Heart left ventricle (tissue), 16 donors: ENCODE data around the gene PRDM13. TPM values are rescaled to one million over a fixed set of nuclear protein-coding genes. Genes with fewer than 3 reads are reported as not detected.

Experiments used
- ATAC-seq, 4 donors: fragments of 200-7000 bp; cut with Tn5 transposase; one replicate each; pipeline ENCODE4 v1.9.1; 2020 to 2022; ENCODE audit warnings: moderate library complexity in 4 of 4, mild to moderate bottlenecking in 3 of 4, moderate number of reproducible peaks in 1 of 4
- DNase-seq, 5 donors: peaks; one replicate each; pipeline ENCODE4 v3.0.0-alpha.2; 2020
- H3K27ac ChIP-seq, 12 donors: fragments of 200-600 bp; sonication (generic) in 4 of 12; one replicate each; pipeline versions ENCODE4 v1.5.0 to v1.8.0; 2016 to 2022; ENCODE audit warnings: mild to moderate bottlenecking in 2 of 12
- H3K27me3 ChIP-seq, 9 donors: fragments of 200-600 bp; sonication (generic) in 2 of 9; one replicate each; pipeline versions ENCODE4 v1.5.1 to v1.8.0; 2016 to 2022; ENCODE audit warnings: mild to moderate bottlenecking in 3 of 9
- H3K36me3 ChIP-seq, 9 donors: fragments of 200-600 bp; sonication (generic) in 2 of 9; one replicate each; pipeline versions ENCODE4 v1.5.0 to v1.8.0; 2018 to 2022; ENCODE audit warnings: mild to moderate bottlenecking in 2 of 9
- H3K4me1 ChIP-seq, 12 donors: fragments of 200-600 bp; sonication (generic) in 4 of 12; one replicate each; pipeline versions ENCODE4 v1.5.0 to v1.8.0; 2016 to 2022; ENCODE audit warnings: mild to moderate bottlenecking in 3 of 12
- H3K4me3 ChIP-seq, 12 donors: fragments of 200-600 bp; sonication (generic) in 4 of 12; one replicate each; pipeline versions ENCODE4 v1.5.0 to v1.8.0; 2017 to 2022; ENCODE audit warnings: mild to moderate bottlenecking in 9 of 12, moderate library complexity in 4 of 12
- H3K9me3 ChIP-seq, 12 donors: fragments of 200-600 bp; sonication (generic) in 4 of 12; one replicate each; pipeline versions ENCODE4 v1.5.0 to v1.8.0; 2016 to 2022; ENCODE audit warnings: mild to moderate bottlenecking in 1 of 12
- POLR2A ChIP-seq, 2 donors: fragments of 450-650 bp; IDR thresholded peaks; one replicate each; pipeline ENCODE4 v1.6.1; 2017; ENCODE audit warnings: antibody characterized with exemption in 2 of 2, mild to moderate bottlenecking in 2 of 2, moderate library complexity in 2 of 2
- WGBS, 4 donors: extraction: QIAGEN DNeasy Blood & Tissue Kit in 2 of 4; methylation state at CpG; one replicate each; pipeline versions ENCODE4 v1.1.5 to v1.1.7; 2013 to 2018; 5-methylcytosine and 5-hydroxymethylcytosine counted together
- intact Hi-C, 10 donors: fragments of 100-400 bp; cut with DNase I; formaldehyde crosslinking; loops; one replicate each; pipeline versions ENCODE4 v1.11.1 to v1.14.2; 2022
- polyA plus RNA-seq, 2 donors: library from polyadenylated mRNA; stranded (reverse); fragments of 200-250 nt; gene quantifications; one replicate each; pipeline ENCODE4 v1.2.3, GENCODE V29; 2013
- total RNA-seq, 9 donors: library from RNA; depleted of rRNA in 2 of 9; stranded (reverse); fragments of >200 nt in 2 of 9; fragmentation: NEBNext Ultra II Directional in 3 of 9; extraction: Animal tissue kit (Norgen Biotek cat#: 25700) in 3 of 9; gene quantifications; one replicate each; pipeline versions ENCODE4 v1.1.0 to v1.2.4, GENCODE V29; 2016 to 2023
- TF ChIP-seq, protein P1 (sequence below), 12 donors: fragments of 200-600 bp; sonication (generic) in 4 of 12; IDR thresholded peaks; one replicate each; pipeline versions ENCODE4 v1.5.0 to v1.8.0; 2018 to 2022; ENCODE audit warnings: antibody characterized with exemption in 12 of 12, mild to moderate bottlenecking in 5 of 12
- donor health status: ischemic (EF 13 %, LVEDD 7.1; RV severe dilation, severe dysfunction).
- donor health status: healthy with polysubstance abuse.
- donor health status: DM: no; HTN: yes; CAD: no.
- donor health status: DM: no; HTN: no; CAD: no.
- donor health status: ischemic (EF 25% LVEDD 6.9; RV normal size, moderate dysfunction).
- donor health status: ischemic (EF 25% LVEDD 5.7; RV mildly dilated, moderate dysfunction).
- donor health status: healthy.
- donor health status: DM: yes; HTN: yes; CAD: no.
- donor health status: ischemic (EF 35%, LVEDD 5.7; RV mildly dilated, moderate dysfunction).
- donor health status: nonischemic (EF 11% LVEDD 7.7; RV severe dilation, severe dysfunction).
- donor health status: DM: yes; HTN: yes; CAD: no.
- donor health status: PGD.
- donor health status: ischemic (EF 29% LVEDD 5.4; RV normal size, mild dysfunction).
- donor health status: nonischemic (EF 23%, LVEDD 6.1; RV moderate dilation, normal function).

Gene PRDM13
- total and polyA plus RNA-seq, 11 donors, result not detected

DNA sequence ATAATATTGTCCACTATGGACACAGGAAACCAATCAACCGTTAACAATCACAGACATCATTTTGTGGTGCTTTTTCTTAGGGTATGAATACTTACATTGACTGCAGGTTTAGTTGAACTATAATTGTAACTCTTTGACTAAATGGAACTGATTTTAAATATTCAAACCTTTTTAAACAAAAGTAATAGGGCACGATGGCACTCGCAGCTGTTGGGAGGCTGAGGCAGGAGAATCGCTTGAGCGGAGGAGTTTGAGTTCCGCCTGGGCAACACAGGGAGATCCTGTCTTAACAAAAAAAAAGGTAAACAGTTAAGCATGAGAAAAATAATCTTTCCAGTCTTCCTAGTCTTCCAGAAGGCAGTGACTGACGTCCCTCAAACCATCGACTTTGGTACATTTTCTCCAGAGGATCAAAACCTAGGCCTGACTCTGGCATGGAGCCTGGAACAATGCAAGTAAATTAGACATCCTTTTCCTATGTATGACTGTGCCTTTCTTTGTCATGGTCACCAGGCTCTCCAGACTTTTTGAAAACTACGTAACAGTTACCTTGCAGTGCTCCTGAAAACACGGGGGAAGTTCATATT lies 16.6 kb upstream of the PRDM13 start:
- TF ChIP-seq POLR2A (IDR thresholded peaks at IDR 0.05), result no peak
- TF ChIP-seq, protein P1, sequence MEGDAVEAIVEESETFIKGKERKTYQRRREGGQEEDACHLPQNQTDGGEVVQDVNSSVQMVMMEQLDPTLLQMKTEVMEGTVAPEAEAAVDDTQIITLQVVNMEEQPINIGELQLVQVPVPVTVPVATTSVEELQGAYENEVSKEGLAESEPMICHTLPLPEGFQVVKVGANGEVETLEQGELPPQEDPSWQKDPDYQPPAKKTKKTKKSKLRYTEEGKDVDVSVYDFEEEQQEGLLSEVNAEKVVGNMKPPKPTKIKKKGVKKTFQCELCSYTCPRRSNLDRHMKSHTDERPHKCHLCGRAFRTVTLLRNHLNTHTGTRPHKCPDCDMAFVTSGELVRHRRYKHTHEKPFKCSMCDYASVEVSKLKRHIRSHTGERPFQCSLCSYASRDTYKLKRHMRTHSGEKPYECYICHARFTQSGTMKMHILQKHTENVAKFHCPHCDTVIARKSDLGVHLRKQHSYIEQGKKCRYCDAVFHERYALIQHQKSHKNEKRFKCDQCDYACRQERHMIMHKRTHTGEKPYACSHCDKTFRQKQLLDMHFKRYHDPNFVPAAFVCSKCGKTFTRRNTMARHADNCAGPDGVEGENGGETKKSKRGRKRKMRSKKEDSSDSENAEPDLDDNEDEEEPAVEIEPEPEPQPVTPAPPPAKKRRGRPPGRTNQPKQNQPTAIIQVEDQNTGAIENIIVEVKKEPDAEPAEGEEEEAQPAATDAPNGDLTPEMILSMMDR (IDR thresholded peaks at IDR 0.05), result no peak
- Histone ChIP-seq H3K27ac (no peak overlapping the region), H3K4me3 (no peak overlapping the region), H3K27me3 (peaks cover 30 to 79% (median 65%) of the 10 kb centered on the region in 9 donors), H3K36me3 (no peaks in the 10 kb centered on the region), H3K9me3 (peaks cover 0 to 8% (median 0%) of the 10 kb centered on the region in 12 donors), H3K4me1 (peaks cover 0 to 39% (median 20%) of the 10 kb centered on the region in 12 donors)
- intact Hi-C loops, result loop anchor here in 9 of 10 donors (5.0 to 10.0 kb wide), 3 partner anchors 152 to 157 kb away; no protein-coding TSS in a partner anchor
- WGBS, 4 donors, result 34 to 47% (median 41%) methylated on average over 10 of the region's 10 CpGs
- no peak for DNase-seq
- ATAC-seq, result no peak

DNA sequence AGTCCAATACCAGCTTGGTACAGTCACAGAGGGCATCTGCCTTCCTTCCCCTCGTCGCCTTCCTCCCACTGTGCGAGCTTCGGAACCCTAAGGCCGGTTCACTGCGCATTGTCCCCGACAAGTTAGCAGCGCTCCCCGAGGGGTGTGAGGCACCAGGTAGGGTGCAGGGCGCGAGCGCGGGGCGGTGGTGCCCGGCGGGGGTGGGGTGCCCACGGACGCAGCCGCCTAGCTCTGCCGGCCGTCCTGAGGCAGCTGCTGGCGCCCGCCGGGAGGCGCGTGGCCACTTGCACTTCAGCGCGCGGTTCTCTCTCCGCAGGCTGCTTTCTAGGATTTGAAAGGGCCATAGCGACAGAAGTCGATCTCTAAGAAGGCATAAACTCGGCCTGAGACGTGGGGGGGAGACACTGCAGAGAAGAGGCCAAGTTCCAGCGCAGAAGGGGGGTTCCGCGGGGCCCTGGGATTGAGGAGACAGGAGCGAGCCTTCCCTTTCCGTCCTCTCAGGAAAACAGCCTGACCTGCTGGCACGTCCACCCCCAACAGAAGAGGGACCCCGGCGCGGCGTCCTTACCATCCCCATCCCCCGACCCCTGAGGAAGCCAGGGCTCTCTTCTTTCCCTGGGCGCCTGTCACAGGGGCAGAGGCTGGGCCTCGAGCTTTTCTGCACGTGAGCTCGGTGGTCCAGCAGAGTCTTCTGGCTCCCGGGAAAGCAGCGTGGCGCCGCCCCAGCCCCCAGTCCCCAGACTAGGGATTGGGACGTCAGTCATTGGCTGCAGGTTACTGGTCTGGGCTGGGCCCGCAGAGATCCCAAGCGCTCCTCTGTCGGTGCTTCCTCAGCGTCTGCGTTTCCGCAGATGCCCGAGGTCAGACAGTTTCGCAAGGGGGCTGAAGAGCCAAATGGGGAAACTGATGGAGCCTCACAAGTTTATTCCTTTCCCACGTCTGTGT lies 15.6 kb upstream of the PRDM13 start:
- no peak for DNase-seq
- H3K27me3 ChIP-seq, result peaks cover 30 to 87% (median 74%) of the 10 kb centered on the region in 9 donors
- H3K4me1 ChIP-seq, result peaks cover 0 to 39% (median 20%) of the 10 kb centered on the region in 12 donors
- no peaks in the 10 kb centered on the region for H3K36me3 ChIP-seq
- intact Hi-C loops, result loop anchor here in 5 of 10 donors (5.0 to 10.0 kb wide), 3 partner anchors 151 to 156 kb away; no protein-coding TSS in a partner anchor
- H3K4me3 ChIP-seq, result peak overlapping the region in 1 of 12 donors; percentile 21
- H3K9me3 ChIP-seq, result peaks cover 0 to 17% (median 0%) of the 10 kb centered on the region in 12 donors
- peak in 2 of 4 donors; percentile 33 to 40 for ATAC-seq
- H3K27ac ChIP-seq, result no peak overlapping the region
- no peak for TF ChIP-seq POLR2A (IDR thresholded peaks at IDR 0.05)
- TF ChIP-seq, protein P1 (IDR thresholded peaks at IDR 0.05), result no peak
- WGBS, 4 donors, result 4 to 10% (median 6%) methylated on average over 48 to 63 of the region's 63 CpGs

DNA sequence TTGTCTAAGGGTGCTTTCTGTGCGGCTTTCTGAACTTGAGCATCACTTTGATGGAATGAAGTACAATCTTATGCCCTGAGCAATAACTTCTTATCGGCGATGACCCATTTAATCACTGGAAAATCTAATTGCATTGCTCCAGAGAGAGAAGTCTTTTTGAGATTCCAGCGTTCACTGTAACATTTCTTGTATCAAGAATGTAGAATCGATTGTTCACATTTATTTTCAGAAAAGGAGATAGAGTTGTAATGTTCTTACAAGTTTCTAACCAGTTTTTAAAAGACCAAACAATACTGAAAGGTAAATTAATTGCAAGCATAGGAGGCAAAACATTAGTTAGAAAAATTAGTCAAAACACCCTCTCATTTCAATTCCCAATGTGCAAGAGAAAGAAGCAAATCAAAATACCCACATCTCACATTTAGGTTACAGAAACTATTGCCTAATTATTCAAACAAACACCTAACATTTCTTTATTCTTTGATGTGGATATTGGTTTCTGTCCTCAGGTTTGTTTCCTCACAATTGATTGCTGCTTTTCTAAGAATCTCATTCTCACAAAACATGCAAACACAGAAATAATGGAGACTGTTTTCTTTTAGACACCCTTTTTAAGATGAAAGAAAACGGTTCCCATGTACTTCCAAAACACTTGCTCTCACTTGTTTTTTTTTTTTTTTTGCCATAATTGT lies 14.8 kb upstream of the PRDM13 start:
- WGBS, 4 donors, result 26 to 29% (median 27%) methylated on average over 6 of the region's 6 CpGs
- ATAC-seq, result no peak

More for the DNA sequence above, 14.8 kb upstream of the PRDM13 start:
- no peak for DNase-seq
- peaks cover 30 to 96% (median 80%) of the 10 kb centered on the region in 9 donors for H3K27me3 ChIP-seq
- no peak for TF ChIP-seq POLR2A (IDR thresholded peaks at IDR 0.05)
- TF ChIP-seq, protein P1 (IDR thresholded peaks at IDR 0.05), result no peak
- H3K9me3 ChIP-seq, result peaks cover 0 to 17% (median 0%) of the 10 kb centered on the region in 12 donors
- no peak overlapping the region for H3K4me3 ChIP-seq
- H3K27ac ChIP-seq, result no peak overlapping the region
- peaks cover 0 to 39% (median 20%) of the 10 kb centered on the region in 12 donors for H3K4me1 ChIP-seq
- intact Hi-C loops, result loop anchor here in 5 of 10 donors (5.0 to 10.0 kb wide), 3 partner anchors 150 to 155 kb away; no protein-coding TSS in a partner anchor
- no peaks in the 10 kb centered on the region for H3K36me3 ChIP-seq
